ENCODE measurements around the gene DCXR. TPM values are rescaled to one million over a fixed set of nuclear protein-coding genes. Genes with fewer than 3 reads are reported as not detected.

DCXR gene
- total RNA-seq, 2 experiments from 2014 or later: 93.3 to 104 TPM

GRCh38 chr17:82010575-82011525 is 26.6 kb downstream of the DCXR start:
- no peak for DNase-seq
- Mint-ChIP-seq H3K36me3 (no peaks in the 10 kb centered on the region), H3K27ac (no peak overlapping the region), H3K4me3 (no peak overlapping the region), H3K9me3 (no peaks in the 10 kb centered on the region), H3K4me1 (no peaks in the 10 kb centered on the region), H3K27me3 (no peaks in the 10 kb centered on the region)

GRCh38 chr17:82009413-82009812 is 28.1 kb downstream of the DCXR start:
- no peak for DNase-seq
- Mint-ChIP-seq H3K27ac (no peak overlapping the region), H3K4me1 (no peaks in the 10 kb centered on the region)

GRCh38 chr17:82008941-82009405 is 28.5 kb downstream of the DCXR start:
- Mint-ChIP-seq H3K27me3 (no peaks in the 10 kb centered on the region), H3K4me1 (no peaks in the 10 kb centered on the region), H3K4me3 (no peak overlapping the region), H3K9me3 (no peaks in the 10 kb centered on the region), H3K27ac (no peak overlapping the region), H3K36me3 (no peaks in the 10 kb centered on the region)
- no peak for DNase-seq

More at GRCh38 chr17:82009413-82009812, 28.1 kb downstream of the DCXR start:
- H3K4me3 Mint-ChIP-seq: no peak overlapping the region
- H3K36me3 Mint-ChIP-seq: no peaks in the 10 kb centered on the region
- no peaks in the 10 kb centered on the region for H3K9me3 Mint-ChIP-seq
- H3K27me3 Mint-ChIP-seq: no peaks in the 10 kb centered on the region

GRCh38 chr17:82008258-82008940 is 29.1 kb downstream of the DCXR start:
- H3K9me3 Mint-ChIP-seq: no peaks in the 10 kb centered on the region
- H3K4me1 Mint-ChIP-seq: no peaks in the 10 kb centered on the region
- no peaks in the 10 kb centered on the region for H3K36me3 Mint-ChIP-seq
- no peak for DNase-seq
- H3K27ac Mint-ChIP-seq: no peak overlapping the region
- no peaks in the 10 kb centered on the region for H3K27me3 Mint-ChIP-seq
- no peak overlapping the region for H3K4me3 Mint-ChIP-seq

- Mint-ChIP-seq H3K27ac (no peak overlapping the region), H3K4me1 (no peaks in the 10 kb centered on the region), H3K4me3 (no peak overlapping the region), H3K36me3 (no peaks in the 10 kb centered on the region), H3K9me3 (no peaks in the 10 kb centered on the region), H3K27me3 (no peaks in the 10 kb centered on the region)
- no peak for DNase-seq
Observed at GRCh38 chr17:82007495-82008257, 29.8 kb downstream of the DCXR start.

- Mint-ChIP-seq H3K27me3 (no peaks in the 10 kb centered on the region), H3K27ac (no peak overlapping the region), H3K4me3 (no peak overlapping the region), H3K36me3 (no peaks in the 10 kb centered on the region), H3K9me3 (no peaks in the 10 kb centered on the region), H3K4me1 (no peaks in the 10 kb centered on the region)
- DNase-seq: no peak
Observed at GRCh38 chr17:82007228-82007494, 30.3 kb downstream of the DCXR start.

- DNase-seq: no peak
- Mint-ChIP-seq H3K4me1 (no peaks in the 10 kb centered on the region), H3K4me3 (no peak overlapping the region), H3K27me3 (no peaks in the 10 kb centered on the region), H3K9me3 (no peaks in the 10 kb centered on the region), H3K27ac (no peak overlapping the region), H3K36me3 (no peaks in the 10 kb centered on the region)
Observed at GRCh38 chr17:82006468-82007227, 30.8 kb downstream of the DCXR start.

GRCh38 chr17:82005701-82006348 is 31.7 kb downstream of the DCXR start:
- Mint-ChIP-seq H3K27me3 (no peaks in the 10 kb centered on the region), H3K4me1 (no peaks in the 10 kb centered on the region), H3K36me3 (no peaks in the 10 kb centered on the region), H3K4me3 (no peak overlapping the region), H3K9me3 (no peaks in the 10 kb centered on the region), H3K27ac (no peak overlapping the region)
- no peak for DNase-seq

GRCh38 chr17:82004517-82005455 is 32.7 kb downstream of the DCXR start:
- Mint-ChIP-seq H3K27me3 (no peaks in the 10 kb centered on the region), H3K4me1 (no peaks in the 10 kb centered on the region), H3K9me3 (no peaks in the 10 kb centered on the region), H3K36me3 (no peaks in the 10 kb centered on the region), H3K4me3 (no peak overlapping the region), H3K27ac (no peak overlapping the region)
- no peak for DNase-seq

GRCh38 chr17:82003411-82004381 is 33.8 kb downstream of the DCXR start:
- Mint-ChIP-seq H3K36me3 (no peaks in the 10 kb centered on the region), H3K4me1 (no peaks in the 10 kb centered on the region), H3K27ac (no peak overlapping the region), H3K4me3 (no peak overlapping the region), H3K9me3 (no peaks in the 10 kb centered on the region), H3K27me3 (no peaks in the 10 kb centered on the region)
- no peak for DNase-seq

GRCh38 chr17:82001571-82002056 is 35.9 kb downstream of the DCXR start:
- Mint-ChIP-seq H3K4me1 (no peaks in the 10 kb centered on the region), H3K4me3 (no peak overlapping the region), H3K27me3 (no peaks in the 10 kb centered on the region), H3K36me3 (no peaks in the 10 kb centered on the region), H3K9me3 (no peaks in the 10 kb centered on the region), H3K27ac (no peak overlapping the region)
- no peak for DNase-seq

GRCh38 chr17:82000803-82001570 is 36.5 kb downstream of the DCXR start:
- Mint-ChIP-seq H3K9me3 (no peaks in the 10 kb centered on the region), H3K27ac (no peak overlapping the region), H3K36me3 (no peaks in the 10 kb centered on the region), H3K27me3 (no peaks in the 10 kb centered on the region), H3K4me3 (no peak overlapping the region), H3K4me1 (no peaks in the 10 kb centered on the region)
- DNase-seq: no peak
